Measurements from ENCODE around the gene TMEM212.

- TF ChIP-seq POLR2A (IDR thresholded peaks at IDR 0.05; ENCODE audit: low read length) (no peak), CTCF (IDR thresholded peaks at IDR 0.05) (no peak), HDAC2 (IDR thresholded peaks at IDR 0.05) (no peak), EHF (CRISPR knock-in tag; IDR thresholded peaks at IDR 0.05) (no peak), RFX5 (IDR thresholded peaks at IDR 0.05) (no peak), EP300 (IDR thresholded peaks at IDR 0.05) (no peak), RAD21 (conservative IDR thresholded peaks at IDR 0.05 in 1 of 2, IDR thresholded peaks at IDR 0.05 in 1 of 2) (no peak), MAZ (IDR thresholded peaks at IDR 0.05; ENCODE audit: borderline replicate concordance, low read depth, low read length) (no peak), SMC3 (IDR thresholded peaks at IDR 0.05) (no peak), HMGXB4 (CRISPR knock-in tag; IDR thresholded peaks at IDR 0.05; ENCODE audit: borderline replicate concordance) (no peak)
Measured at GRCh38 chr3:171878461-171879225, 35.5 kb downstream of the TMEM212 start.

Measured in A549 (cell line).